ENCODE measurements around the gene KAZN.
"Not testable (repeated sequence)": the region's sequence is repeated elsewhere in the genome, so short reads cannot be mapped to it uniquely, and the experiment has no call there.

KAZN gene

GRCh38 chr1:15039901-15040300 is 441.4 kb downstream of the KAZN start:
- no peak for DNase-seq (ENCODE audit: low read depth in 2 of 2, low spot score in 1 of 2)

GRCh38 chr1:15040685-15041084 is 442.2 kb downstream of the KAZN start:
- not testable (repeated sequence) for DNase-seq (ENCODE audit: low read depth in 2 of 2, low spot score in 1 of 2)

- DNase-seq (ENCODE audit: low read depth in 2 of 2, low spot score in 1 of 2), result no peak
Measured at GRCh38 chr1:15042866-15043265, 444.4 kb downstream of the KAZN start.

GRCh38 chr1:15043934-15044333 is 445.4 kb downstream of the KAZN start:
- no peak for DNase-seq (ENCODE audit: low read depth in 2 of 2, low spot score in 1 of 2)

- DNase-seq (ENCODE audit: low read depth in 2 of 2, low spot score in 1 of 2), result no peak
Measured at GRCh38 chr1:15045123-15045522, 446.6 kb downstream of the KAZN start.

GRCh38 chr1:15046487-15047165 is 448.1 kb downstream of the KAZN start:
- peak; percentile 11 to 13 for DNase-seq (ENCODE audit: low read depth in 2 of 2, low spot score in 1 of 2)

- DNase-seq (ENCODE audit: low read depth in 2 of 2, low spot score in 1 of 2), result no peak
Measured at GRCh38 chr1:15047237-15047636, 448.8 kb downstream of the KAZN start.

GRCh38 chr1:15048437-15048980 is 450.0 kb downstream of the KAZN start:
- DNase-seq (ENCODE audit: low read depth in 2 of 2, low spot score in 1 of 2), result no peak

- no peak for DNase-seq (ENCODE audit: low read depth in 2 of 2, low spot score in 1 of 2)
Measured at GRCh38 chr1:15049067-15049466, 450.6 kb downstream of the KAZN start.

GRCh38 chr1:15051882-15052528 is 453.5 kb downstream of the KAZN start:
- DNase-seq (ENCODE audit: low read depth in 2 of 2, low spot score in 1 of 2), result no peak

GRCh38 chr1:15053153-15053552 is 454.7 kb downstream of the KAZN start:
- DNase-seq (ENCODE audit: low read depth in 2 of 2, low spot score in 1 of 2), result no peak

- DNase-seq (ENCODE audit: low read depth in 2 of 2, low spot score in 1 of 2), result no peak
Measured at GRCh38 chr1:15055736-15056415, 457.4 kb downstream of the KAZN start.

GRCh38 chr1:15056515-15057285 is 458.2 kb downstream of the KAZN start:
- no peak for DNase-seq (ENCODE audit: low read depth in 2 of 2, low spot score in 1 of 2)

- no peak for DNase-seq (ENCODE audit: low read depth in 2 of 2, low spot score in 1 of 2)
Measured at GRCh38 chr1:15057834-15058233, 459.3 kb downstream of the KAZN start.

GRCh38 chr1:15058261-15058660 is 459.8 kb downstream of the KAZN start:
- no peak for DNase-seq (ENCODE audit: low read depth in 2 of 2, low spot score in 1 of 2)

GRCh38 chr1:15060104-15060503 is 461.6 kb downstream of the KAZN start:
- DNase-seq (ENCODE audit: low read depth in 2 of 2, low spot score in 1 of 2), result no peak

- no peak for DNase-seq (ENCODE audit: low read depth in 2 of 2, low spot score in 1 of 2)
Measured at GRCh38 chr1:15062479-15063099, 464.1 kb downstream of the KAZN start.

- no peak for DNase-seq (ENCODE audit: low read depth in 2 of 2, low spot score in 1 of 2)
Measured at GRCh38 chr1:15063346-15063745, 464.9 kb downstream of the KAZN start.

GRCh38 chr1:15063783-15064182 is 465.3 kb downstream of the KAZN start:
- DNase-seq (ENCODE audit: low read depth in 2 of 2, low spot score in 1 of 2), result no peak

- DNase-seq (ENCODE audit: low read depth in 2 of 2, low spot score in 1 of 2), result no peak
Measured at GRCh38 chr1:15064217-15064929, 465.9 kb downstream of the KAZN start.

Data from stimulated activated CD8-positive, alpha-beta memory T cell treated with anti-CD3 and anti-CD28 coated beads, Interleukin-4, amount 100 ng/mL, for 4 hours (primary cell).